ENCODE measurements around the gene EPB41L5. TPM values are rescaled to one million over a fixed set of nuclear protein-coding genes. Genes with fewer than 3 reads are reported as not detected.

EPB41L5 gene
- total and polyA plus RNA-seq, 11 donors, result 3.1 to 16.9 (median 9.8) TPM

- 94 to 95% (median 95%) methylated on average over 3 of the region's 3 CpGs for WGBS, 4 donors
- Histone ChIP-seq H3K36me3 (peaks cover 0 to 11% (median 0%) of the 10 kb centered on the region in 9 donors), H3K9me3 (peaks cover 0 to 15% (median 0%) of the 10 kb centered on the region in 12 donors), H3K4me1 (no peaks in the 10 kb centered on the region), H3K4me3 (no peak overlapping the region), H3K27ac (no peak overlapping the region), H3K27me3 (no peaks in the 10 kb centered on the region)
- ATAC-seq, result no peak
- no peak for DNase-seq
- intact Hi-C loops (cut with DNase I), result no loop called here
- no peak for TF ChIP-seq CTCF (IDR thresholded peaks at IDR 0.05)
- TF ChIP-seq POLR2A (IDR thresholded peaks at IDR 0.05), result no peak
Measured at GRCh38 chr2:120123090-120123489, 110.2 kb downstream of the EPB41L5 start.

GRCh38 chr2:120125195-120125594, 112.3 kb downstream of the EPB41L5 start:
- peaks cover 0 to 8% (median 0%) of the 10 kb centered on the region in 12 donors for H3K9me3 ChIP-seq
- 63 to 68% (median 66%) methylated on average over 3 of the region's 3 CpGs for WGBS, 4 donors
- intact Hi-C loops (cut with DNase I), result no loop called here
- no peaks in the 10 kb centered on the region for H3K27me3 ChIP-seq
- TF ChIP-seq CTCF (IDR thresholded peaks at IDR 0.05) (no peak), POLR2A (IDR thresholded peaks at IDR 0.05) (no peak)
- no peak overlapping the region for H3K4me3 ChIP-seq
- no peak for ATAC-seq
- H3K36me3 ChIP-seq, result peaks cover 0 to 10% (median 0%) of the 10 kb centered on the region in 9 donors
- DNase-seq, result no peak
- no peak overlapping the region for H3K27ac ChIP-seq
- H3K4me1 ChIP-seq, result no peaks in the 10 kb centered on the region

- no peak overlapping the region for H3K4me3 ChIP-seq
- H3K4me1 ChIP-seq, result no peaks in the 10 kb centered on the region
- H3K9me3 ChIP-seq, result no peaks in the 10 kb centered on the region
- no peaks in the 10 kb centered on the region for H3K27me3 ChIP-seq
- peaks cover 0 to 24% (median 8%) of the 10 kb centered on the region in 9 donors for H3K36me3 ChIP-seq
- intact Hi-C loops (cut with DNase I), result no loop called here
- no peak for DNase-seq
- ATAC-seq, result no peak
- H3K27ac ChIP-seq, result no peak overlapping the region
- TF ChIP-seq CTCF (IDR thresholded peaks at IDR 0.05), result no peak
- TF ChIP-seq POLR2A (IDR thresholded peaks at IDR 0.05), result no peak
Measured at GRCh38 chr2:120128216-120128615, 115.3 kb downstream of the EPB41L5 start.

GRCh38 chr2:120132190-120132589, 119.3 kb downstream of the EPB41L5 start:
- peaks cover 0 to 8% (median 0%) of the 10 kb centered on the region in 12 donors for H3K9me3 ChIP-seq
- no peak overlapping the region for H3K4me3 ChIP-seq
- no peak for ATAC-seq
- no peaks in the 10 kb centered on the region for H3K27me3 ChIP-seq
- no peaks in the 10 kb centered on the region for H3K4me1 ChIP-seq
- H3K36me3 ChIP-seq, result peaks cover 0 to 43% (median 23%) of the 10 kb centered on the region in 9 donors
- intact Hi-C loops (cut with DNase I), result no loop called here
- DNase-seq, result no peak
- no peak for TF ChIP-seq POLR2A (IDR thresholded peaks at IDR 0.05)
- TF ChIP-seq CTCF (IDR thresholded peaks at IDR 0.05), result no peak
- WGBS, 4 donors, result 92 to 94% (median 92%) methylated on average over 5 of the region's 5 CpGs
- no peak overlapping the region for H3K27ac ChIP-seq
